Naive thymus-derived CD4-positive, alpha-beta T cell (primary cell): ENCODE data around the gene DGUOK. TPM values are rescaled to one million over a fixed set of nuclear protein-coding genes. Genes with fewer than 3 reads are reported as not detected.

Experiments used
- ATAC-seq: fragments of 150-1000 bp; cut with Tn5 transposase; 2 replicates; pipeline ENCODE4 v1.10.0; 2021; ENCODE audit warnings: mild to moderate bottlenecking, moderate library complexity
- CTCF ChIA-PET: fragments of 350-600 bp; sonication (Branson Sonifier 250); formaldehyde crosslinking; loops from one replicate; lab custom pipeline; 2021; ENCODE audit warnings: antibody characterized with exemption; lab: Charles Lee
- POLR2A ChIA-PET: fragments of 350-600 bp; sonication (Branson Sonifier 250); formaldehyde crosslinking; loops from one replicate; lab custom pipeline; 2021; ENCODE audit warnings: antibody characterized with exemption, inconsistent platforms; lab: Charles Lee
- DNase-seq, 9 donors: peaks; one replicate each; pipeline versions ENCODE4 v3.0.0 to v3.0.0-alpha.2; 2020 to 2022; ENCODE audit warnings: mixed read lengths in 1 of 9
- H3K27ac ChIP-seq: one replicate; pipeline ENCODE4 v1.7.0; 2013; ENCODE audit warnings: mild to moderate bottlenecking, low read depth, low read length, moderate library complexity
- H3K27me3 ChIP-seq, 2 donors: one replicate each; pipeline ENCODE4 v1.7.0; 2013; ENCODE audit warnings: low read length in 2 of 2, mild to moderate bottlenecking in 2 of 2, moderate library complexity in 2 of 2; ENCODE audit not compliant: control insufficient read depth in 2 of 2, insufficient read depth in 2 of 2
- H3K36me3 ChIP-seq, 3 experiments: 1 replicate in 2 of 3; 2 replicates in 1 of 3; pipeline ENCODE4 v1.7.0; 2013; ENCODE audit warnings: low read length in 3 of 3, mild to moderate bottlenecking in 3 of 3, moderate library complexity in 1 of 3; ENCODE audit not compliant: insufficient read depth in 3 of 3, control insufficient read depth in 2 of 3
- H3K4me1 ChIP-seq, 2 donors: one replicate each; pipeline ENCODE4 v1.7.0; 2013; ENCODE audit warnings: low read length in 2 of 2, mild to moderate bottlenecking in 2 of 2, moderate library complexity in 1 of 2; ENCODE audit not compliant: control insufficient read depth in 2 of 2, insufficient read depth in 2 of 2
- H3K4me3 ChIP-seq: 2 replicates; pipeline ENCODE4 v1.7.0; 2013; ENCODE audit warnings: mild to moderate bottlenecking, low read length
- H3K9me3 ChIP-seq, 3 experiments: 1 replicate in 2 of 3; 2 replicates in 1 of 3; pipeline ENCODE4 v1.7.0; 2013; ENCODE audit warnings: low read length in 3 of 3; ENCODE audit not compliant: control insufficient read depth in 2 of 3
- H3K27ac Mint-ChIP-seq, 9 donors: one replicate each; pipeline ENCODE4 v1.8.0; 2020 to 2022; ENCODE audit warnings: mixed read lengths in 9 of 9, mild to moderate bottlenecking in 8 of 9, moderate library complexity in 5 of 9, inconsistent platforms in 2 of 9
- H3K27me3 Mint-ChIP-seq, 5 donors: one replicate each; pipeline ENCODE4 v1.8.0; 2021 to 2022; ENCODE audit warnings: mixed read lengths in 5 of 5, mild to moderate bottlenecking in 1 of 5
- H3K36me3 Mint-ChIP-seq, 5 donors: one replicate each; pipeline ENCODE4 v1.8.0; 2020 to 2022; ENCODE audit warnings: mixed read lengths in 5 of 5, mild to moderate bottlenecking in 3 of 5, inconsistent platforms in 1 of 5
- H3K4me1 Mint-ChIP-seq, 7 donors: one replicate each; pipeline ENCODE4 v1.8.0; 2020 to 2022; ENCODE audit warnings: mixed read lengths in 7 of 7, mild to moderate bottlenecking in 3 of 7, inconsistent platforms in 1 of 7
- H3K4me3 Mint-ChIP-seq, 10 donors: one replicate each; pipeline ENCODE4 v1.8.0; 2020 to 2022; ENCODE audit warnings: mild to moderate bottlenecking in 10 of 10, mixed read lengths in 10 of 10, moderate library complexity in 6 of 10, inconsistent platforms in 2 of 10
- H3K9me3 Mint-ChIP-seq, 11 donors: one replicate each; pipeline ENCODE4 v1.8.0; 2020 to 2022; ENCODE audit warnings: mixed read lengths in 11 of 11, mild to moderate bottlenecking in 4 of 11, inconsistent platforms in 1 of 11, moderate library complexity in 1 of 11
- intact Hi-C, 2 donors: fragments of 100-400 bp; cut with micrococcal nuclease; formaldehyde crosslinking; loops; one replicate each; pipeline ENCODE4 v1.15.1; 2023
- polyA plus RNA-seq, 2 donors: library from polyadenylated mRNA; unstranded; fragments of 300-500 nt; fragmentation: Illumina TruSeq; gene quantifications; one replicate each; pipeline ENCODE4 v1.2.3, GENCODE V29; 2021
- total RNA-seq, 6 experiments: library from RNA in 5 of 6; stranded (reverse) in 5 of 6; gene quantifications; 1 replicate in 5 of 6; 2 replicates in 1 of 6; pipeline ENCODE4 v1.2.3 and lab custom pipeline; 2021 to 2026

Gene DGUOK
- total and polyA plus RNA-seq, 7 experiments from 2014 or later = 43.1 to 220 (median 69.4) TPM

- Mint-ChIP-seq H3K4me1 (peaks cover 47 to 92% (median 85%) of the 10 kb centered on the region in 7 donors), H3K9me3 (peaks cover 0 to 2% (median 0%) of the 10 kb centered on the region in 11 donors), H3K36me3 (peaks cover 0 to 3% (median 0%) of the 10 kb centered on the region in 5 donors), H3K4me3 (peak overlapping the region in 4 of 10 donors; percentile 52 to 81 (median 58)), H3K27ac (peak overlapping the region in 6 of 9 donors; percentile 12 to 90 (median 52)), H3K27me3 (no peaks in the 10 kb centered on the region)
- H3K9me3 ChIP-seq = no peaks in the 10 kb centered on the region
- peaks cover 28 to 48% of the 10 kb centered on the region in 2 donors for H3K4me1 ChIP-seq
- no peak overlapping the region for H3K4me3 ChIP-seq
- no peak for DNase-seq
- ATAC-seq = no peak
- H3K27me3 ChIP-seq = no peaks in the 10 kb centered on the region
- intact Hi-C loops = no loop called here
- ChIA-PET CTCF (interaction anchor here (0.6 to 0.7 kb wide), 2 partner anchors 41 to 58 kb away, joined by 5 to 6 read pairs; no protein-coding TSS in a partner anchor), POLR2A (interaction anchor here (0.7 to 3.6 kb wide), 4 partner anchors 11 to 75 kb away, joined by 3 to 19 read pairs (median 3); partner anchors contain the start of gene ACTG2)
- H3K36me3 ChIP-seq = no peaks in the 10 kb centered on the region
- H3K27ac ChIP-seq = no peak overlapping the region
Observed at GRCh38 chr2:73968357-73968937, 41.8 kb downstream of the DGUOK start.

GRCh38 chr2:73969356-73969755 lies 42.7 kb downstream of the DGUOK start:
- peaks cover 25 to 44% of the 10 kb centered on the region in 2 donors for H3K4me1 ChIP-seq
- H3K9me3 Mint-ChIP-seq = peaks cover 0 to 2% (median 0%) of the 10 kb centered on the region in 11 donors
- ATAC-seq (no peak), DNase-seq (no peak)
- H3K27ac Mint-ChIP-seq = peak overlapping the region; percentile 26 to 99 (median 90)
- CTCF ChIA-PET = interaction anchor here (1.2 to 2.5 kb wide), 3 partner anchors 14 to 145 kb away, joined by 4 to 10 read pairs (median 4); no protein-coding TSS in a partner anchor
- peak overlapping the region in 9 of 10 donors; percentile 16 to 84 (median 59) for H3K4me3 Mint-ChIP-seq
- H3K9me3 ChIP-seq = no peaks in the 10 kb centered on the region
- H3K27me3 ChIP-seq = no peaks in the 10 kb centered on the region
- no peaks in the 10 kb centered on the region for H3K27me3 Mint-ChIP-seq
- no peak overlapping the region for H3K4me3 ChIP-seq
- POLR2A ChIA-PET = interaction anchor here (1.0 to 3.6 kb wide), 6 partner anchors 9 to 33 kb away, joined by 3 to 19 read pairs (median 4); no protein-coding TSS in a partner anchor
- peaks cover 0 to 1% (median 0%) of the 10 kb centered on the region in 5 donors for H3K36me3 Mint-ChIP-seq
- H3K4me1 Mint-ChIP-seq = peaks cover 43 to 87% (median 80%) of the 10 kb centered on the region in 7 donors
- H3K27ac ChIP-seq = no peak overlapping the region
- no peaks in the 10 kb centered on the region for H3K36me3 ChIP-seq
- intact Hi-C loops = no loop called here

DNA sequence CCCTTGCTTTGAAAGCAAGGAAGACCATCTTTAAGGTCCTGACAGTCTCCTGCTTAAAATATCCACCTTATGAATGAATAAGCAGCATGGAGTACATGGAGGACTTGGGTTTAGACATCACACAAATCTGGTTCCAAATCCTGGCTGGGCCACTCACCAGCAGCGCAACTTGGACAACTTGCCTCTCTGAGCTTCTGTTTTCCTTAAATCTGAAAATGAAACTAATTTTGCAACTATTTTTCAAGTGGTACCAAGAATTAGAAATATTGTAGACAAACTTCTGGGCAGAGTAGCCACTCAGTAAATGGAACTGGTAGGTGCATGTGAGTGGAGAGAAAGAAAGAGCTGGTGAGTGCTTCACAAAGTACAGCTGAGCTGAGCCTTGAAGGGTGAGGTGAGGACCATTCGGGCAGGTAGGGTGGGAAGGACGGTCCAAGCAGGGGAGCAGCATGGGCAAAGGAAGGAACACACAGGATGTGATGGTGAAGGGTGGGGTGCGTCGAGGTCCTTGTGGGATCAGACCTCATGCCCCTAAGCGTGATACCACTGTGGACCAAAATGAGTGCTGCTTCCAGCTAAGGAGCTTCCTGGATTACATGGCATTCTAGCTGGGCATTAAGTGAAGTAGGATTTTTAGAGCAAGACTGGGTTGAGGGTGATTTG lies 43.6 kb downstream of the DGUOK start:
- Histone ChIP-seq H3K4me3 (peak overlapping the region; percentile 36), H3K27ac (peak overlapping the region; percentile 62), H3K4me1 (peaks cover 25 to 44% of the 10 kb centered on the region in 2 donors), H3K27me3 (no peaks in the 10 kb centered on the region), H3K36me3 (no peaks in the 10 kb centered on the region), H3K9me3 (no peaks in the 10 kb centered on the region)
- intact Hi-C loops = loop anchor here (2.0 to 10.0 kb wide), 3 partner anchors 17 to 565 kb away; partner anchors contain the start of gene DGUOK (in 1 of the 2)
- H3K4me3 Mint-ChIP-seq = peak overlapping the region; percentile 75 to 88 (median 81)
- CTCF ChIA-PET = interaction anchor here (1.0 to 2.5 kb wide), 5 partner anchors 11 to 146 kb away, joined by 3 to 10 read pairs (median 4); no protein-coding TSS in a partner anchor
- no peaks in the 10 kb centered on the region for H3K27me3 Mint-ChIP-seq
- DNase-seq (no peak), ATAC-seq (peak; percentile 12)
- peaks cover 0 to 2% (median 0%) of the 10 kb centered on the region in 11 donors for H3K9me3 Mint-ChIP-seq
- peaks cover 42 to 86% (median 76%) of the 10 kb centered on the region in 7 donors for H3K4me1 Mint-ChIP-seq
- POLR2A ChIA-PET = interaction anchor here (0.9 to 3.6 kb wide), 12 partner anchors 9 to 229 kb away, joined by 3 to 19 read pairs (median 4); partner anchors contain the start of genes DGUOK and TET3
- H3K36me3 Mint-ChIP-seq = no peaks in the 10 kb centered on the region
- peak overlapping the region; percentile 84 to 99 (median 93) for H3K27ac Mint-ChIP-seq

DNA sequence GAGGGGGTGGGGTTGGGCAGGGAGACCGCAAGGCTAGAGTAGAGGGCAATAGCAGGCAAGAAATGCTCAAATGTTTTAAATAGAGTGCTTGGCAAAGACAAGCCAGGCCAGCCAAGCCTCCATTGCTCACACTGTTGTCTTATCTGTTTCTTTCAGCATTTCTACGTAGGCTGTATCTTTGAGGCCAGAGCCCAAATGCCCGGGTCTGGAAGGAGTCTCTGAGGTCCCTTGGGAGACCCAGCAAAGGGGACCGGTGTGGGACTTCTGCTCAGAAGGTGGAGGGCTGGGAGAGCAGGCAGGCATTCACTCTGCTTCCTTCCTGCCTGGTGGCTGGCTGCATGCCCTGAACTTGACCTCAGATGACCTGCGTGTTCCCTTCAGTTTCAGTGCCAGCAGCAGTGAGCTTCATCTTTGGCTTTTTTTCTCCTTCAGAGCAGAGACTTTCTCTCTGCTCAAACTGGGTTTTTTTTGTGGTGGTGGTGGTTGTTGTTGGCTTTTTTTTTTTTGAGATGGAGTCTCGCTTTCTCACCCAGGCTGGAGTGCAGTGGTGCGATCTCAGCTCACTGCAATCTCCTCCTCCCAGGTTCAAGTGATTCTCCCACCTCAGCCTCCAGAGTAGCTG lies 44.3 kb downstream of the DGUOK start:
- Histone ChIP-seq H3K4me1 (peaks cover 25 to 44% of the 10 kb centered on the region in 2 donors), H3K4me3 (peak overlapping the region; percentile 36), H3K27ac (peak overlapping the region; percentile 62), H3K36me3 (no peaks in the 10 kb centered on the region), H3K9me3 (no peaks in the 10 kb centered on the region), H3K27me3 (no peaks in the 10 kb centered on the region)
- intact Hi-C loops = loop anchor here (1.0 to 10.0 kb wide), 7 partner anchors 8 to 564 kb away; partner anchors contain the start of genes DGUOK (in 2 of the 2) and TET3 (in 1 of the 2)
- ATAC-seq (peak; percentile 90), DNase-seq (peak in 7 of 9 donors; percentile 60 to 84 (median 72))
- Mint-ChIP-seq H3K9me3 (peaks cover 0 to 2% (median 0%) of the 10 kb centered on the region in 11 donors), H3K4me3 (peak overlapping the region; percentile 75 to 88 (median 81)), H3K36me3 (no peaks in the 10 kb centered on the region), H3K27me3 (no peaks in the 10 kb centered on the region), H3K4me1 (peaks cover 48 to 88% (median 82%) of the 10 kb centered on the region in 7 donors), H3K27ac (peak overlapping the region; percentile 84 to 99 (median 93))
- ChIA-PET CTCF (interaction anchor here (1.0 to 2.5 kb wide), 5 partner anchors 12 to 146 kb away, joined by 3 to 10 read pairs (median 4); no protein-coding TSS in a partner anchor), POLR2A (interaction anchor here (0.9 to 3.6 kb wide), 11 partner anchors 9 to 229 kb away, joined by 3 to 19 read pairs (median 4); partner anchors contain the start of genes DGUOK and TET3)

- intact Hi-C loops = loop anchor here (1.0 to 10.0 kb wide), 7 partner anchors 8 to 563 kb away; partner anchors contain the start of genes DGUOK (in 2 of the 2) and TET3 (in 1 of the 2)
- no peak for ATAC-seq
- CTCF ChIA-PET = interaction anchor here (1.5 to 2.5 kb wide), 2 partner anchors 15 to 63 kb away, joined by 7 to 10 read pairs; no protein-coding TSS in a partner anchor
Observed at GRCh38 chr2:73971722-73972121, 45.0 kb downstream of the DGUOK start.

More at GRCh38 chr2:73971722-73972121, 45.0 kb downstream of the DGUOK start:
- no peak overlapping the region for H3K4me3 ChIP-seq
- Mint-ChIP-seq H3K4me1 (peaks cover 47 to 94% (median 86%) of the 10 kb centered on the region in 7 donors), H3K36me3 (no peaks in the 10 kb centered on the region), H3K9me3 (peaks cover 0 to 2% (median 0%) of the 10 kb centered on the region in 11 donors), H3K4me3 (peak overlapping the region; percentile 75 to 88 (median 81)), H3K27me3 (no peaks in the 10 kb centered on the region), H3K27ac (peak overlapping the region; percentile 84 to 99 (median 93))
- no peaks in the 10 kb centered on the region for H3K36me3 ChIP-seq
- no peaks in the 10 kb centered on the region for H3K9me3 ChIP-seq
- no peaks in the 10 kb centered on the region for H3K27me3 ChIP-seq
- peaks cover 25 to 44% of the 10 kb centered on the region in 2 donors for H3K4me1 ChIP-seq
- no peak for DNase-seq
- peak overlapping the region; percentile 62 for H3K27ac ChIP-seq
- POLR2A ChIA-PET = interaction anchor here (0.8 to 3.6 kb wide), 7 partner anchors 8 to 487 kb away, joined by 3 to 19 read pairs (median 4); partner anchors contain the start of genes DGUOK, TET3 and WBP1
